CD14-positive monocyte (primary cell): ENCODE results near the gene ABCA4. TPM values are rescaled to one million over a fixed set of nuclear protein-coding genes. Genes with fewer than 3 reads are reported as not detected.

Source experiments
- DNase-seq, 3 donors: peaks; one replicate each; pipeline ENCODE4 v3.0.0-alpha.2; 2011 to 2022
- H2AFZ ChIP-seq: 2 replicates; pipeline ENCODE4 v1.6.0; 2012; ENCODE audit warnings: mild to moderate bottlenecking, low read depth, low read length, inconsistent platforms; ENCODE audit not compliant: insufficient read depth, poor library complexity, severe bottlenecking
- H3K27ac ChIP-seq, 2 donors: 1 replicate in 1 of 2; 2 replicates in 1 of 2; pipeline ENCODE4 v1.5.1; 2012 to 2013; ENCODE audit warnings: low read length in 2 of 2, control low read depth in 1 of 2, inconsistent platforms in 1 of 2, low read depth in 1 of 2, mild to moderate bottlenecking in 1 of 2
- H3K27me3 ChIP-seq, 2 donors: one replicate each; pipeline versions ENCODE4 v1.6.0 to v1.6.1; 2011 to 2013; ENCODE audit warnings: low read length in 2 of 2; ENCODE audit not compliant: control insufficient read depth in 2 of 2, insufficient read depth in 2 of 2
- H3K36me3 ChIP-seq, 2 donors: replicated peaks in 1 of 2; 1 replicate in 1 of 2; 2 replicates in 1 of 2; pipeline versions ENCODE4 v1.5.1 to v1.6.1; 2012 to 2013; ENCODE audit warnings: low read length in 2 of 2, control low read depth in 1 of 2, inconsistent platforms in 1 of 2, mild to moderate bottlenecking in 1 of 2; ENCODE audit not compliant: insufficient read depth in 2 of 2, control insufficient read depth in 1 of 2
- H3K4me1 ChIP-seq, 2 donors: 1 replicate in 1 of 2; 2 replicates in 1 of 2; pipeline versions ENCODE4 v1.5.1 to v1.6.1; 2012 to 2013; ENCODE audit warnings: low read length in 2 of 2, control low read depth in 1 of 2, inconsistent platforms in 1 of 2, mild to moderate bottlenecking in 1 of 2, moderate library complexity in 1 of 2; ENCODE audit not compliant: insufficient read depth in 2 of 2, control insufficient read depth in 1 of 2
- H3K4me2 ChIP-seq: replicated peaks from 2 replicates; pipeline ENCODE3; 2012; ENCODE audit warnings: low read length, moderate library complexity, mild to moderate bottlenecking; ENCODE audit not compliant: poor library complexity, severe bottlenecking; ENCODE audit errors: extremely low read depth
- H3K4me3 ChIP-seq, 3 experiments: fragments of 200-600 bp in 1 of 3; sonication (generic) in 1 of 3; replicated peaks in 1 of 3; 1 replicate in 2 of 3; 2 replicates in 1 of 3; pipeline ENCODE4 v1.5.1; 2011 to 2013; ENCODE audit warnings: low read length in 3 of 3, mild to moderate bottlenecking in 3 of 3, control low read depth in 2 of 3, low read depth in 2 of 3, inconsistent platforms in 1 of 3, moderate library complexity in 1 of 3
- H3K79me2 ChIP-seq: 2 replicates; pipeline ENCODE4 v1.6.0; 2012; ENCODE audit warnings: mild to moderate bottlenecking, control low read depth, inconsistent platforms, low read length, moderate library complexity; ENCODE audit not compliant: insufficient read depth
- H3K9ac ChIP-seq: 2 replicates; pipeline ENCODE4 v1.6.0; 2017; ENCODE audit warnings: low read length, mild to moderate bottlenecking; ENCODE audit not compliant: insufficient read depth, poor library complexity, severe bottlenecking
- H3K9me3 ChIP-seq, 2 donors: replicated peaks in 1 of 2; 1 replicate in 1 of 2; 2 replicates in 1 of 2; pipeline versions ENCODE4 v1.5.1 to v1.6.1; 2012 to 2013; ENCODE audit warnings: low read length in 2 of 2, control low read depth in 1 of 2; ENCODE audit not compliant: control insufficient read depth in 1 of 2, insufficient read depth in 1 of 2
- H4K20me1 ChIP-seq: 2 replicates; pipeline ENCODE4 v1.6.0; 2012; ENCODE audit warnings: mild to moderate bottlenecking, low read length, control low read depth, moderate library complexity; ENCODE audit not compliant: insufficient read depth
- H3K27ac Mint-ChIP-seq, 7 donors: one replicate each; pipeline ENCODE4 v1.8.0; 2020; ENCODE audit warnings: mild to moderate bottlenecking in 7 of 7, mixed read lengths in 7 of 7, moderate library complexity in 6 of 7, inconsistent platforms in 2 of 7
- H3K27me3 Mint-ChIP-seq, 3 donors: one replicate each; pipeline ENCODE4 v1.8.0; 2021 to 2022; ENCODE audit warnings: low read depth in 3 of 3, mild to moderate bottlenecking in 3 of 3, mixed read lengths in 3 of 3, moderate library complexity in 3 of 3, inconsistent platforms in 1 of 3
- H3K36me3 Mint-ChIP-seq, 2 donors: one replicate each; pipeline ENCODE4 v1.8.0; 2020; ENCODE audit warnings: mixed read lengths in 2 of 2, inconsistent platforms in 1 of 2, mild to moderate bottlenecking in 1 of 2
- H3K4me1 Mint-ChIP-seq: one replicate; pipeline ENCODE4 v1.8.0; 2020; ENCODE audit warnings: mild to moderate bottlenecking, mixed read lengths
- H3K4me3 Mint-ChIP-seq, 2 donors: one replicate each; pipeline ENCODE4 v1.8.0; 2020; ENCODE audit warnings: mild to moderate bottlenecking in 2 of 2, mixed read lengths in 2 of 2, moderate library complexity in 1 of 2
- H3K9me3 Mint-ChIP-seq, 7 donors: one replicate each; pipeline ENCODE4 v1.8.0; 2020 to 2022; ENCODE audit warnings: mixed read lengths in 7 of 7, mild to moderate bottlenecking in 6 of 7, moderate library complexity in 6 of 7, inconsistent platforms in 2 of 7
- WGBS: methylation state at CpG from one replicate; pipeline ENCODE4 v1.1.5; 2013; ENCODE audit warnings: missing lambda C conversion rate; ENCODE audit not compliant: insufficient coverage; 5-methylcytosine and 5-hydroxymethylcytosine counted together
- intact Hi-C, 2 donors: fragments of 100-400 bp; cut with micrococcal nuclease; formaldehyde crosslinking; loops; one replicate each; pipeline versions ENCODE4 v1.15.0 to v1.15.1; 2023
- polyA plus RNA-seq, 3 donors: library from polyadenylated mRNA; depleted of rRNA in 1 of 3; unstranded in 2 of 3; stranded (reverse) in 1 of 3; fragments of 300-500 nt in 2 of 3; fragments of >200 nt in 1 of 3; fragmentation: Illumina TruSeq in 2 of 3; gene quantifications; 1 replicate in 2 of 3; 2 replicates in 1 of 3; pipeline ENCODE4 v1.2.3, GENCODE V29; 2012 to 2021
- TF ChIP-seq, protein P1 (sequence below): fragments of 200-600 bp; IDR thresholded peaks from one replicate; pipeline ENCODE4 v1.8.0; 2022; ENCODE audit warnings: antibody characterized with exemption, mild to moderate bottlenecking

Gene ABCA4
- polyA plus RNA-seq, 3 donors: not detected

DNA sequence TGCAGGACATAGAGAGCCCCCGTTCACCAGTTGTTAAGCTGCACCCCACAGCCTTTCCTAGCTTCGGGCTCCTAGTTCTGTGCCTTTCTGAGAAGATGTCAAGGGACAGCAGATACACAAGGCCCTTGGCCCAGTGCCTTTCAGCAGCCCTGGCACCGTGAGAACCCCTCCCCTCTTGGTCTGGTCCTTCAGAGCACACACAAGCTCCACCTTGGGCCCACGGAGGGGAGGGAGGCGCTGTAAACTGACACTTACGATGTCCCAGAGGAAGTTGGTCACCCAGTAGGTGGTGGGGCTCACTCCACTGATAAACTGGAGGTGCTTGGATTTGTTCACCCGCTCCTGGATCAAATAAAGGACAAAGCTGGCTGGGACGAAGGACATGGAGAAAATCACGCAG is 101.6 kb downstream of the ABCA4 start:
- H3K9me3 ChIP-seq: no peaks in the 10 kb centered on the region
- H3K4me1 ChIP-seq: peaks cover 10 to 18% of the 10 kb centered on the region in 2 donors
- no peaks in the 10 kb centered on the region for H3K36me3 ChIP-seq
- intact Hi-C loops: no loop called here
- no peak overlapping the region for H3K4me3 ChIP-seq
- H2AFZ ChIP-seq: no peak overlapping the region
- no peak overlapping the region for H3K27ac Mint-ChIP-seq
- no peaks in the 10 kb centered on the region for H3K36me3 Mint-ChIP-seq
- H3K4me2 ChIP-seq: no peak overlapping the region
- no peak overlapping the region for H3K9ac ChIP-seq
- peaks cover 0 to under 1% (median 0%) of the 10 kb centered on the region in 7 donors for H3K9me3 Mint-ChIP-seq
- no peaks in the 10 kb centered on the region for H4K20me1 ChIP-seq
- WGBS: 88% methylated on average over 8 of the region's 9 CpGs
- no peak for DNase-seq
- TF ChIP-seq, protein P1, sequence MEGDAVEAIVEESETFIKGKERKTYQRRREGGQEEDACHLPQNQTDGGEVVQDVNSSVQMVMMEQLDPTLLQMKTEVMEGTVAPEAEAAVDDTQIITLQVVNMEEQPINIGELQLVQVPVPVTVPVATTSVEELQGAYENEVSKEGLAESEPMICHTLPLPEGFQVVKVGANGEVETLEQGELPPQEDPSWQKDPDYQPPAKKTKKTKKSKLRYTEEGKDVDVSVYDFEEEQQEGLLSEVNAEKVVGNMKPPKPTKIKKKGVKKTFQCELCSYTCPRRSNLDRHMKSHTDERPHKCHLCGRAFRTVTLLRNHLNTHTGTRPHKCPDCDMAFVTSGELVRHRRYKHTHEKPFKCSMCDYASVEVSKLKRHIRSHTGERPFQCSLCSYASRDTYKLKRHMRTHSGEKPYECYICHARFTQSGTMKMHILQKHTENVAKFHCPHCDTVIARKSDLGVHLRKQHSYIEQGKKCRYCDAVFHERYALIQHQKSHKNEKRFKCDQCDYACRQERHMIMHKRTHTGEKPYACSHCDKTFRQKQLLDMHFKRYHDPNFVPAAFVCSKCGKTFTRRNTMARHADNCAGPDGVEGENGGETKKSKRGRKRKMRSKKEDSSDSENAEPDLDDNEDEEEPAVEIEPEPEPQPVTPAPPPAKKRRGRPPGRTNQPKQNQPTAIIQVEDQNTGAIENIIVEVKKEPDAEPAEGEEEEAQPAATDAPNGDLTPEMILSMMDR: no peak
- peaks cover 0 to 4% of the 10 kb centered on the region in 2 donors for H3K27me3 ChIP-seq
- no peaks in the 10 kb centered on the region for H3K79me2 ChIP-seq
- H3K27me3 Mint-ChIP-seq: peaks cover 0 to 5% (median under 1%) of the 10 kb centered on the region in 3 donors
- H3K4me1 Mint-ChIP-seq: peaks cover 24% of the 10 kb centered on the region
- no peak overlapping the region for H3K4me3 Mint-ChIP-seq
- no peak overlapping the region for H3K27ac ChIP-seq

- intact Hi-C loops: no loop called here
- H3K4me3 Mint-ChIP-seq: peak overlapping the region in 1 of 2 donors; percentile 65
- peak; percentile 66 to 81 (median 68) for DNase-seq
- Histone ChIP-seq H3K4me3 (no peak overlapping the region), H3K4me1 (peaks cover 10 to 18% of the 10 kb centered on the region in 2 donors), H3K79me2 (no peaks in the 10 kb centered on the region), H3K27ac (peak overlapping the region in 1 of 2 donors; percentile 52), H3K36me3 (no peaks in the 10 kb centered on the region), H3K27me3 (no peaks in the 10 kb centered on the region), H4K20me1 (no peaks in the 10 kb centered on the region), H2AFZ (no peak overlapping the region), H3K4me2 (peak overlapping the region; percentile 28), H3K9me3 (no peaks in the 10 kb centered on the region), H3K9ac (no peak overlapping the region)
- peaks cover 0 to 4% (median 2%) of the 10 kb centered on the region in 7 donors for H3K9me3 Mint-ChIP-seq
- WGBS: 17% methylated on average over 6 of the region's 6 CpGs
- TF ChIP-seq, protein P1: no peak
- peaks cover 0 to 4% (median 2%) of the 10 kb centered on the region in 3 donors for H3K27me3 Mint-ChIP-seq
- H3K4me1 Mint-ChIP-seq: peaks cover 29% of the 10 kb centered on the region
- peak overlapping the region in 6 of 7 donors; percentile 15 to 87 (median 64) for H3K27ac Mint-ChIP-seq
- H3K36me3 Mint-ChIP-seq: no peaks in the 10 kb centered on the region
These were observed 103.7 kb downstream of the ABCA4 start for GRCh38 chr1:94017155-94017829.
